ENCODE measurements around the gene OR10D3.

The OR10D3 gene

DNA sequence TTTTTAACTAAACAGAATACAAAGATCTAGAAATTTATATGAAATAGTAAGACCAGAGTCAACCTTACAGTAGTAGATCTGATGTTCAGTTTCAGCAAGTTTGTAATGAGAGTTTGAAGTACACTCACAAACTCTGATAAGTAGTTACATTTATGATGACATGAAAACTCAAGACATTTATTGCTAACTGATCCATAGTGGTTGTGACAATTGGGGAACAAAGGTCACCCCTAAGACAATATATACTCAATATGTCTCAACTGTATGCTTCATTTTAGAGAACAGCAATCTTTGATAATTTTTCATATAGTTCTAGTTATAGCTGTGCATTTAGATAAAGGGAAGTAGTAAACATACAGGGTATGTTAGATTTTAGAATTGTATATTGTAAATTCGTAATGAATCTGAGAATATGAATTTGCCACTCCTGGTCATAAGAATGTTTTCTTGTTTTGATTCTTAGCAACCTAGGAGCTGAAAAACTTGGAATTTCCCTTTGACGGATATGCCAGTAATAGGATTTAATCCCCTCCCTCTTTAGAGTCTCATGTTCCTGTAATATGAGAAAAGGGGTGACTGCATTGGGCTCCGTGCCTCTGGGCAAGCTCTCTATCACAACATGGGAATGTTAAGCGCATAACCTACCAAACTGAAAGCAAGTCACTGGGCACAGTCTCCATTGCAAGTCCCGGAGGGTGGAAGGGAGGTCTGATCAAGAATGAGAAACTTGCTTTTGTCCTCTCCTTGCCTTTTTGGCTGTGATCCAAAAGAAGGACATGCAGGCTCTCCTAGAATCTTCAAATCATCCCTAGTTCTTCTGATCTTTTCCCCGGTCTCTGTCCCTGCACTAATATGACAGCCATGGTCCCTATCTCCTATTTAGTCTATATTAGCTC is 11.4 kb downstream of the OR10D3 start:
- Histone ChIP-seq H3K27me3 (ENCODE audit: insufficient read depth, low read length, poor library complexity, severe bottlenecking) (no peaks in the 10 kb centered on the region), H3K36me3 (ENCODE audit: insufficient read depth, low read length) (no peaks in the 10 kb centered on the region), H3K4me1 (ENCODE audit: insufficient read depth, low read length, poor library complexity, severe bottlenecking) (no peaks in the 10 kb centered on the region), H3K4me3 (ENCODE audit: low read length, poor library complexity, severe bottlenecking) (no peak overlapping the region), H3K9ac (ENCODE audit: low read depth, low read length, poor library complexity, severe bottlenecking) (no peak overlapping the region), H4K20me1 (ENCODE audit: insufficient read depth, low read length, poor library complexity, severe bottlenecking) (no peaks in the 10 kb centered on the region), H3K4me2 (ENCODE audit: low read depth, low read length, poor library complexity, severe bottlenecking) (no peak overlapping the region), H3K9me2 (replicated peaks; ENCODE audit: low read depth, low read length) (no peaks in the 10 kb centered on the region), H3F3A (ENCODE audit: low read depth) (no peaks in the 10 kb centered on the region), H2AFZ (ENCODE audit: low read length) (peak overlapping the region; percentile 27; the same call in 1 of the 2 replicates), H3K79me2 (ENCODE audit: insufficient read depth, low read length) (no peaks in the 10 kb centered on the region), H3K9me3 (ENCODE audit: insufficient read depth, low read depth, low read length) (no peaks in the 10 kb centered on the region)
- TF ChIP-seq CTCF (conservative IDR thresholded peaks at IDR 0.05; ENCODE audit: low read length) (no peak), EZH2phosphoT487 (IDR thresholded peaks at IDR 0.05; ENCODE audit: borderline replicate concordance) (no peak)

- Histone ChIP-seq H3K9ac (ENCODE audit: low read depth, low read length, poor library complexity, severe bottlenecking) (no peak overlapping the region), H3K79me2 (ENCODE audit: insufficient read depth, low read length) (no peaks in the 10 kb centered on the region), H2AFZ (ENCODE audit: low read length) (peak overlapping the region; percentile 27; the same call in 1 of the 2 replicates), H3K9me2 (replicated peaks; ENCODE audit: low read depth, low read length) (no peaks in the 10 kb centered on the region), H3K4me2 (ENCODE audit: low read depth, low read length, poor library complexity, severe bottlenecking) (no peak overlapping the region), H3K9me3 (ENCODE audit: insufficient read depth, low read depth, low read length) (no peaks in the 10 kb centered on the region), H3F3A (ENCODE audit: low read depth) (no peaks in the 10 kb centered on the region), H3K36me3 (ENCODE audit: insufficient read depth, low read length) (no peaks in the 10 kb centered on the region), H4K20me1 (ENCODE audit: insufficient read depth, low read length, poor library complexity, severe bottlenecking) (no peaks in the 10 kb centered on the region), H3K4me3 (ENCODE audit: low read length, poor library complexity, severe bottlenecking) (no peak overlapping the region), H3K4me1 (ENCODE audit: insufficient read depth, low read length, poor library complexity, severe bottlenecking) (no peaks in the 10 kb centered on the region), H3K27me3 (ENCODE audit: insufficient read depth, low read length, poor library complexity, severe bottlenecking) (no peaks in the 10 kb centered on the region)
- TF ChIP-seq CTCF (conservative IDR thresholded peaks at IDR 0.05; ENCODE audit: low read length) (peak; percentile 87), EZH2phosphoT487 (IDR thresholded peaks at IDR 0.05; ENCODE audit: borderline replicate concordance) (no peak)
Measured at GRCh38 chr11:124195189-124195734, 12.1 kb downstream of the OR10D3 start.

- no peak overlapping the region for H3K9ac ChIP-seq (ENCODE audit: low read depth, low read length, poor library complexity, severe bottlenecking)
- H2AFZ ChIP-seq (ENCODE audit: low read length): no peak overlapping the region
- no peak overlapping the region for H3K4me3 ChIP-seq (ENCODE audit: low read length, poor library complexity, severe bottlenecking)
- no peak overlapping the region for H3K4me2 ChIP-seq (ENCODE audit: low read depth, low read length, poor library complexity, severe bottlenecking)
- H3K79me2 ChIP-seq (ENCODE audit: insufficient read depth, low read length): no peaks in the 10 kb centered on the region
- no peaks in the 10 kb centered on the region for H3F3A ChIP-seq (ENCODE audit: low read depth)
- no peaks in the 10 kb centered on the region for H3K4me1 ChIP-seq (ENCODE audit: insufficient read depth, low read length, poor library complexity, severe bottlenecking)
- H3K9me2 ChIP-seq (replicated peaks; ENCODE audit: low read depth, low read length): no peaks in the 10 kb centered on the region
- H3K36me3 ChIP-seq (ENCODE audit: insufficient read depth, low read length): no peaks in the 10 kb centered on the region
- TF ChIP-seq CTCF (conservative IDR thresholded peaks at IDR 0.05; ENCODE audit: low read length) (no peak), EZH2phosphoT487 (IDR thresholded peaks at IDR 0.05; ENCODE audit: borderline replicate concordance) (no peak)
- H3K27me3 ChIP-seq (ENCODE audit: insufficient read depth, low read length, poor library complexity, severe bottlenecking): no peaks in the 10 kb centered on the region
- H3K9me3 ChIP-seq (ENCODE audit: insufficient read depth, low read depth, low read length): no peaks in the 10 kb centered on the region
- no peaks in the 10 kb centered on the region for H4K20me1 ChIP-seq (ENCODE audit: insufficient read depth, low read length, poor library complexity, severe bottlenecking)
Measured at GRCh38 chr11:124197999-124198398, 14.9 kb downstream of the OR10D3 start.
